HTR-8/SVneo (cell line): ENCODE data around the gene CDH22.

Source experiments
- DNase-seq: peaks from one replicate; pipeline ENCODE4 v3.0.0; 2011; ENCODE audit warnings: low spot score, mixed read lengths; ENCODE audit not compliant: insufficient read length
- FAIRE-seq: peaks from 2 replicates; lab custom pipeline; 2011; peaks lifted over from hg19 to GRCh38; lab: Jason Lieb, UNC

The CDH22 gene

GRCh38 chr20:46273717-46274116, 34.6 kb downstream of the CDH22 start:
- DNase-seq (no peak), FAIRE-seq (peak; percentile 68)

GRCh38 chr20:46272389-46273047, 35.8 kb downstream of the CDH22 start:
- FAIRE-seq (peak; percentile 67), DNase-seq (no peak)

GRCh38 chr20:46270977-46271744, 37.1 kb downstream of the CDH22 start:
- DNase-seq (no peak), FAIRE-seq (no peak)

GRCh38 chr20:46269372-46269771, 38.9 kb downstream of the CDH22 start:
- FAIRE-seq (peak; percentile 55), DNase-seq (no peak)

- DNase-seq (no peak), FAIRE-seq (peak; percentile 65)
Measured at GRCh38 chr20:46268662-46269061, 39.6 kb downstream of the CDH22 start.

- DNase-seq = no peak
- FAIRE-seq = no peak
Measured at GRCh38 chr20:46268131-46268614, 40.1 kb downstream of the CDH22 start.

GRCh38 chr20:46267108-46268105, 40.9 kb downstream of the CDH22 start:
- FAIRE-seq (peak; percentile 79), DNase-seq (no peak)

- FAIRE-seq (peak; percentile 66), DNase-seq (no peak)
Measured at GRCh38 chr20:46265539-46265938, 42.8 kb downstream of the CDH22 start.

GRCh38 chr20:46264391-46265266, 43.7 kb downstream of the CDH22 start:
- DNase-seq = no peak
- peak; percentile 92 for FAIRE-seq

- FAIRE-seq (no peak), DNase-seq (no peak)
Measured at GRCh38 chr20:46261456-46262253, 46.6 kb downstream of the CDH22 start.

GRCh38 chr20:46260936-46261454, 47.3 kb downstream of the CDH22 start:
- FAIRE-seq = peak; percentile 76
- no peak for DNase-seq

GRCh38 chr20:46260480-46260879, 47.8 kb downstream of the CDH22 start:
- FAIRE-seq (peak; percentile 28), DNase-seq (no peak)

- FAIRE-seq (no peak), DNase-seq (no peak)
Measured at GRCh38 chr20:46259260-46259859, 48.9 kb downstream of the CDH22 start.

- FAIRE-seq (peak; percentile 89), DNase-seq (no peak)
Measured at GRCh38 chr20:46257887-46258286, 50.4 kb downstream of the CDH22 start.

- FAIRE-seq (peak; percentile 16), DNase-seq (no peak)
Measured at GRCh38 chr20:46256293-46256692, 52.0 kb downstream of the CDH22 start.

GRCh38 chr20:46255440-46256104, 52.7 kb downstream of the CDH22 start:
- DNase-seq (peak; percentile 53), FAIRE-seq (no peak)

- FAIRE-seq (peak; percentile 85), DNase-seq (peak; percentile 66)
Measured at GRCh38 chr20:46253391-46253790, 54.9 kb downstream of the CDH22 start.
